GM21717 (cell line): Measurements from ENCODE around the gene MAP2K5.
"Not testable (repeated sequence)": the region's sequence is repeated elsewhere in the genome, so short reads cannot be mapped to it uniquely, and the experiment has no call there.

Source experiments
- ATAC-seq: cut with Tn5 transposase; IDR thresholded peaks from one replicate; pipeline ENCODE4 v1.9.1; 2021; ENCODE audit warnings: mild to moderate bottlenecking, moderate library complexity; ENCODE audit not compliant: unreplicated experiment

Gene MAP2K5

GRCh38 chr15:67646847-67647246 lies 104.3 kb downstream of the MAP2K5 start:
- ATAC-seq = no peak

- ATAC-seq = no peak
Observed at GRCh38 chr15:67652586-67652985, 110.1 kb downstream of the MAP2K5 start.

GRCh38 chr15:67660446-67660845 lies 117.9 kb downstream of the MAP2K5 start:
- no peak for ATAC-seq

- ATAC-seq = no peak
Observed at GRCh38 chr15:67660874-67661606, 118.5 kb downstream of the MAP2K5 start.

GRCh38 chr15:67670647-67671305 lies 128.3 kb downstream of the MAP2K5 start:
- no peak for ATAC-seq

- not testable (repeated sequence) for ATAC-seq
Observed at GRCh38 chr15:67672834-67673233, 130.3 kb downstream of the MAP2K5 start.

- no peak for ATAC-seq
Observed at GRCh38 chr15:67674983-67675382, 132.5 kb downstream of the MAP2K5 start.

GRCh38 chr15:67678089-67678488 lies 135.6 kb downstream of the MAP2K5 start:
- ATAC-seq = no peak

- no peak for ATAC-seq
Observed at GRCh38 chr15:67678993-67679392, 136.5 kb downstream of the MAP2K5 start.

- ATAC-seq = no peak
Observed at GRCh38 chr15:67680641-67681040, 138.1 kb downstream of the MAP2K5 start.

- no peak for ATAC-seq
Observed at GRCh38 chr15:67685008-67685599, 142.6 kb downstream of the MAP2K5 start.

GRCh38 chr15:67685716-67686115 lies 143.2 kb downstream of the MAP2K5 start:
- no peak for ATAC-seq

GRCh38 chr15:67690936-67691335 lies 148.4 kb downstream of the MAP2K5 start:
- ATAC-seq = no peak

- ATAC-seq = no peak
Observed at GRCh38 chr15:67691450-67691849, 148.9 kb downstream of the MAP2K5 start.

- no peak for ATAC-seq
Observed at GRCh38 chr15:67692573-67692972, 150.1 kb downstream of the MAP2K5 start.

- no peak for ATAC-seq
Observed at GRCh38 chr15:67696087-67696486, 153.6 kb downstream of the MAP2K5 start.

- no peak for ATAC-seq
Observed at GRCh38 chr15:67700023-67700422, 157.5 kb downstream of the MAP2K5 start.

- no peak for ATAC-seq
Observed at GRCh38 chr15:67701669-67702068, 159.2 kb downstream of the MAP2K5 start.

- ATAC-seq = no peak
Observed at GRCh38 chr15:67707520-67708283, 165.2 kb downstream of the MAP2K5 start.

GRCh38 chr15:67708500-67708899 lies 166.0 kb downstream of the MAP2K5 start:
- ATAC-seq = no peak

- no peak for ATAC-seq
Observed at GRCh38 chr15:67715170-67715569, 172.7 kb downstream of the MAP2K5 start.
